ENCODE measurements around the gene IGF1R. TPM values are rescaled to one million over a fixed set of nuclear protein-coding genes. Genes with fewer than 3 reads are reported as not detected.

Gene IGF1R
- total RNA-seq, 1 experiment from 2014 or later: 3.8 TPM

GRCh38 chr15:98700519-98700918 lies 52.2 kb downstream of the IGF1R start:
- Histone ChIP-seq H3K27ac (ENCODE audit: low read length) (no peak overlapping the region), H3K27me3 (ENCODE audit: low read length) (no peaks in the 10 kb centered on the region), H3K36me3 (ENCODE audit: low read depth, low read length) (no peaks in the 10 kb centered on the region), H3K9me3 (ENCODE audit: low read length) (no peaks in the 10 kb centered on the region), H3K79me2 (ENCODE audit: low read length) (no peaks in the 10 kb centered on the region), H3K4me3 (ENCODE audit: low read length) (no peak overlapping the region), H3K9ac (ENCODE audit: low read length) (no peak overlapping the region), H3K9me2 (replicated peaks; ENCODE audit: low read length) (no peaks in the 10 kb centered on the region), H2AFZ (ENCODE audit: low read length) (no peak overlapping the region), H3K4me1 (ENCODE audit: insufficient read depth, low read length) (no peaks in the 10 kb centered on the region), H3F3A (ENCODE audit: low read length, unreplicated experiment) (no peaks in the 10 kb centered on the region), H3K4me2 (ENCODE audit: low read length) (no peak overlapping the region), H4K20me1 (ENCODE audit: low read length) (no peaks in the 10 kb centered on the region)
- intact Hi-C loops (cut with micrococcal nuclease): no loop called here
- DNase-seq (no peak), ATAC-seq (no peak)
- ChIA-PET POLR2A (ENCODE audit: unreplicated experiment) (no interaction called here), CTCF (no interaction called here)
- no TSS peak for BruUV-seq (replicated peaks)
- TF ChIP-seq CTCF (conservative IDR thresholded peaks at IDR 0.05; ENCODE audit: low read depth, low read length) (no peak), EZH2 (IDR thresholded peaks at IDR 0.05; ENCODE audit: low read length, unreplicated experiment) (no peak), EZH2phosphoT487 (IDR thresholded peaks at IDR 0.05; ENCODE audit: borderline replicate concordance, low read length) (no peak)

GRCh38 chr15:98703126-98703685 lies 54.9 kb downstream of the IGF1R start:
- Histone ChIP-seq H3K4me3 (ENCODE audit: low read length) (no peak overlapping the region), H3K4me2 (ENCODE audit: low read length) (no peak overlapping the region), H4K20me1 (ENCODE audit: low read length) (no peaks in the 10 kb centered on the region), H3K79me2 (ENCODE audit: low read length) (no peaks in the 10 kb centered on the region), H3K9me3 (ENCODE audit: low read length) (no peaks in the 10 kb centered on the region), H3K9ac (ENCODE audit: low read length) (no peak overlapping the region), H3K36me3 (ENCODE audit: low read depth, low read length) (no peaks in the 10 kb centered on the region), H2AFZ (ENCODE audit: low read length) (no peak overlapping the region), H3K27ac (ENCODE audit: low read length) (no peak overlapping the region), H3F3A (ENCODE audit: low read length, unreplicated experiment) (no peaks in the 10 kb centered on the region), H3K9me2 (replicated peaks; ENCODE audit: low read length) (no peaks in the 10 kb centered on the region), H3K27me3 (ENCODE audit: low read length) (no peaks in the 10 kb centered on the region), H3K4me1 (ENCODE audit: insufficient read depth, low read length) (no peaks in the 10 kb centered on the region)
- POLR2A ChIA-PET (ENCODE audit: unreplicated experiment): no interaction called here
- BruUV-seq (replicated peaks): no TSS peak
- CTCF ChIA-PET: no interaction called here
- DNase-seq (no peak), ATAC-seq (no peak)
- TF ChIP-seq EZH2phosphoT487 (IDR thresholded peaks at IDR 0.05; ENCODE audit: borderline replicate concordance, low read length): no peak
- no peak for TF ChIP-seq EZH2 (IDR thresholded peaks at IDR 0.05; ENCODE audit: low read length, unreplicated experiment)
- TF ChIP-seq CTCF (conservative IDR thresholded peaks at IDR 0.05; ENCODE audit: low read depth, low read length): no peak
- intact Hi-C loops (cut with micrococcal nuclease): no loop called here

GRCh38 chr15:98705070-98705469 lies 56.7 kb downstream of the IGF1R start:
- no TSS peak for BruUV-seq (replicated peaks)
- Histone ChIP-seq H3K27ac (ENCODE audit: low read length) (no peak overlapping the region), H3K9ac (ENCODE audit: low read length) (no peak overlapping the region), H3K4me3 (ENCODE audit: low read length) (no peak overlapping the region), H4K20me1 (ENCODE audit: low read length) (no peaks in the 10 kb centered on the region), H3K4me2 (ENCODE audit: low read length) (no peak overlapping the region), H2AFZ (ENCODE audit: low read length) (no peak overlapping the region), H3K9me3 (ENCODE audit: low read length) (no peaks in the 10 kb centered on the region), H3K9me2 (replicated peaks; ENCODE audit: low read length) (no peaks in the 10 kb centered on the region), H3K27me3 (ENCODE audit: low read length) (no peaks in the 10 kb centered on the region), H3K4me1 (ENCODE audit: insufficient read depth, low read length) (no peaks in the 10 kb centered on the region), H3K79me2 (ENCODE audit: low read length) (no peaks in the 10 kb centered on the region), H3K36me3 (ENCODE audit: low read depth, low read length) (no peaks in the 10 kb centered on the region), H3F3A (ENCODE audit: low read length, unreplicated experiment) (no peaks in the 10 kb centered on the region)
- intact Hi-C loops (cut with micrococcal nuclease): no loop called here
- DNase-seq: no peak
- no peak for TF ChIP-seq CTCF (conservative IDR thresholded peaks at IDR 0.05; ENCODE audit: low read depth, low read length)
- no peak for TF ChIP-seq EZH2 (IDR thresholded peaks at IDR 0.05; ENCODE audit: low read length, unreplicated experiment)
- TF ChIP-seq EZH2phosphoT487 (IDR thresholded peaks at IDR 0.05; ENCODE audit: borderline replicate concordance, low read length): no peak
- ChIA-PET CTCF (no interaction called here), POLR2A (ENCODE audit: unreplicated experiment) (no interaction called here)
- ATAC-seq: no peak
